LoVo (cell line): ENCODE measurements around the gene UBALD2.
"Not testable (repeated sequence)": the region's sequence is repeated elsewhere in the genome, so short reads cannot be mapped to it uniquely, and the experiment has no call there.

Experiments used
- DNase-seq: peaks from one replicate; pipeline ENCODE4 v3.0.0-alpha.2; 2016; ENCODE audit warnings: low spot score

Gene UBALD2

GRCh38 chr17:76246080-76247066, 18.8 kb upstream of the UBALD2 start:
- DNase-seq = no peak

DNA sequence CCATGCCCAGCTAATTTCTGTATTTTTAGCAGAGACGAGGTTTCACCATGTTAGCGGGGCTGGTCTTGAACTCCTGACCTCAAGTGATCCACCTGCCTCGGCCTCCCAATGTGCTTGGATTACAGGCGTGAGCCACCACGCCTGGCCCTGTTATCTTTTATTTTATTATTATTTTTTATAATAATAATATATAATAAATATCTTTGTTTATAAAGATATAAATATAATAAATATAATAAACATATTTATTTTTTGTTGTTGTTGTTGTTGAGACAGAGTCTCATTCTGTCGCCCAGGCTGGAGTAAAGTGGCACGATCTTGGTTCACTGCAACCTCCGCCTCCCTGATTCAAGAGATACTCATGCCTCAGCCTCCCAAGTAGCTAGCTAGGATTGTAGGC, 17.8 kb upstream of the UBALD2 start:
- DNase-seq = no peak

GRCh38 chr17:76248013-76248782, 16.9 kb upstream of the UBALD2 start:
- DNase-seq = no peak

- DNase-seq = no peak
These were observed 15.0 kb upstream of the UBALD2 start for GRCh38 chr17:76250141-76250540.

DNA sequence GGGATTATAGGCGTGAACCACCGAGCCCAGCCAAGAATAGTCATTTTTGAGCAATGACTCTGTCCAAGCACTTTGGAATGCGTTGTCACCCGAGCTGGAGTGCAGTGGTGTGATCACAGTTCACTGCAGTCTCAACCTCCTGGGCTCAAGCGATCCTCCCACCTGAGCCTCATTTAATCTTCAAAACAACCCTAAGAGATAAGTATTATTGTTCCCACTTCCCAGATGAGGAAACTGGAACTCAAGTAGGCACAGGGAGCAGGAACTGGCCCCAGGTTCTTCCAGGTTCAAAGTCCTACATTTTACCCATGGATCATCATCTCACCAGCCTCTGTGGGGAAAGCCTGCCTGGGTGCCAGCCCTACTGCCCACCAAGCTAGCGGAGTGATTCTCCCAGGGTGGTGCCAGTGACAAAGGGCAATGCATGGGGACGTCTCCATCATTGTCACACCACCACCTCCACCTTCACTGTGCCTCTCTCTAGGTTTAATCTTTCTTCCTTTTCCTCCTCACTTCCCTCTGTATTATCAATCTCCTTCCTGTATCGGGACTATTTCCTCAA, 13.6 kb upstream of the UBALD2 start:
- no peak for DNase-seq

DNA sequence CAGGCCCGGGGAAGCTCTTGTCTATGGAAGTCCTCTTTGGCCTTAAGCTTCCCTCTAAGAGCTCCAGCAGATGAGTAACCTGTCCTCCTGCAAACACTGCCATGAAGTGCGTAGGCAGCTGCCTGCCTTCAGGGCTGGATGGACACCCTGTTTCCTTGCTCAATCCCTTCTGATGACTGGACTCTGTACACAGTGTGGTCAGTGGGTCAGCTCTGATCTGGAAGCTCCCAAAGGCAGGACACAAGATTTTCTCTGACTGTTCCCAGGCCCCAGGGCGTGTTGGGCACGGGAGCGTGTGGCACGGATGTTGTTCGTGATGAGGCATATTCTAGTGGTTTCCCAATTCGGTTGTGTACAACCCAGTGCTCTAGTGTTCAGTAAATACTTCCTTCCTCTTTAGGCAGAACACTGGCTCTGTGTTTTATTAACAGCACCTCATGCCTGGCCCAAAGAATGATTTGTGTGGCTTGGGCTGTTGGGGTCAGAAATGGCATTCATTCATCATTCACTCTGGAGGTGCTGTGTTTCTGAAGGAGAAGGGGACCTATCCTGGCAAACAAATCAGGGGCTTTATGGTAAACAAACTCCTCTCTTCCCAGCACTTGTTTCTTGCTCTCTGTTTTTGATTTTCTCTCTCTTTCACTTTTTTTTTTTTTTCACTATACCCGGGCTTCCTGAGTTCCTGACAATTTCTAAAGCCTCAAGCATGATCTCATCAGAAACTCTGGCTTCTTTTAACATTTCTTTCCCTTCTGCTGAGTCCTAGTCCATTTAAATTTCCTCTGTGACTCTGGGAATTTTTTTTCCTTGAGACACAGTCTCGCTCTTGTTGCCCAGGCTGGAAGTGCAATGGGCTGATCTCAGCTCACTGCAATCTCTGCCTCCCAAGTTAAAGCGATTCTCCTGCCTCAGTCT, 12.9 kb upstream of the UBALD2 start:
- DNase-seq = no peak

- not testable (repeated sequence) for DNase-seq
These were observed 12.0 kb upstream of the UBALD2 start for GRCh38 chr17:76252967-76253766.

DNA sequence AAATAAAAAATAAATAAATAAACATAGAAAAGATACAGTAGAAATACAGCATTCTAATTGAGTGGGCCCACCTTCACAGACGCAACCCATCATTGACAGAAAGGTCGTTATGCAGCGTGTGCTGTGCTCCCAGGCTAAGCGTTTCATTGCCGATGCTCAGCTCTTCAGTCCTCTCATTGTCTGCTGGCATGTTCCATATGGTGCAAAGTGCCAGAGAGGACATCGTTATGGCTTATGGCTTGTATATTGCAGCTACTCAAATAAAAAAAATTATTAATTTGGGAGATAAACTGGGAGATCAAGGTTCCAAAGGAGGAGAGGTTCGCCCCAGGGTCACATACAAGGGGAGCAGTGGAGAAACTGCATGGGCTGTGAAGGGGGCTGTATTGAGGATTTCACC, 11.3 kb upstream of the UBALD2 start:
- DNase-seq = no peak

- no peak for DNase-seq
These were observed 10.9 kb upstream of the UBALD2 start for GRCh38 chr17:76254275-76254674.

DNA sequence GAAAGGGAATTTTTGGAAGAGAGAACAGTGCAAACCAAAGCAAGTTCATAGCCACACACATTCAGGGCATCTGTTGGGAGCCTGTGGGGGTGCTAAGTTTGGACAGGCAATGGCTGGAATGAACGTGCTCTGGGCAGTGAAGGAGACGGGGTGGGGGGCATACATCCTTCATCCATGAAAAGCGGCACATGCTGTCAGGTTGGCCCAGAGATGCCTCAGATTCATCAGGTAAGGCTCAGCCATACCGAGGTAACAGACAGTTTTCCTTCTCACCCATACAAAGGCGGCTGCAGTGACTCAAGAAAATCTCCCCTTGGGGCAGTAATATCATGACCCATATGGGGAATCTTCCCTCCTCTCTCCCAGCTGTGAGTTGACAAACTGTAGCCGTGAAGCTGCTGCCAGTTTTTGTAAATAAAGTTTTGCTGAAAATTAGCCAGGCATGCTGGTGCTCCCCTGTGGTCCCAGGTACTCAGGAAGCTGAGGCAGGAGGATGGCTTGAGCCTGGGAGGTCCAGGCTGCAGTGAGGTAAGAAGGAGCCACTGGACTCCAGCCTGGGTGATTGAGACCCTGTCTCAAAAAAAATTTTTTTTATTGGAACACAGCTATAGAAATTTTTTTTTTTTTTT, 9.2 kb upstream of the UBALD2 start:
- no peak for DNase-seq

- DNase-seq = not testable (repeated sequence)
These were observed 8.6 kb upstream of the UBALD2 start for GRCh38 chr17:76256430-76257050.

GRCh38 chr17:76260220-76260619, 4.9 kb upstream of the UBALD2 start:
- DNase-seq = no peak

- DNase-seq = no peak
These were observed 4.5 kb upstream of the UBALD2 start for GRCh38 chr17:76260669-76261068.

DNA sequence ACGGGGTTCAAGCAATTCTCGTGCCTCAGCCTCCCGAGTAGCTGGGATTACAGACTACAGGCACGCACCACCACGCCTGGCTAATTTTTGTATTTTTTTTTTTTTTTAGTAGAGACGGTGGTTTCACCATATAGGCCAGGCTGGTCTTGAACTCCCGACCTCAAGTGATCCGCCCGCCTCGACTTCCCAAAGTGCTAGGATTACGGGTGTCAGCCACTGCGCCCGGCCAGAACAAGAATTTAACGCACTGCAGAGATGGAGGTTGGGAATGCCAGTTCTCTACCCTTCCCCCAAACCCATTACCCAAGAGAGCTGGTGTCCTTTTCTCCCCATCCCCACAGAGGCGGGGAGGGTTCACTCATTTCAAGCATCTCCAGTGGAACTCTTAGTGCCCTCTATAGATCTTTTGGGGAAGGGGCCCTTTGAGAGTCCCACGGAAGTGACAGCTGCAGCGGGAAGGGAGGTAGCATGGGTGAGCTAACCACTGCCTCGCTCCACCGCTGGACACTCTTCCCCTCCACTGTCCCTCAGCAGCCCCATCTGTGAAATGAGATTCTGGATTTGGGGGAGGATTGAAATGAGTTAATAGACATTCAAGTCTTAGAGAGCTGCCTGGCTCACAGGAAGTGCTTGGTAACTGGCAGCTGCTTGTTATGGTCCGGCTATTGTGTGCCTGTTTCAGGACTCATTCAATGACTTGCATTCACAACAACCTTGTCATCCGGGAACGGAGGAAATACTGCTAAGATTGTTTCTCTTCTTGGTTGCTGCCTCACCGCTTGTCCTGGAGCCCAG, 3.5 kb upstream of the UBALD2 start:
- no peak for DNase-seq

DNA sequence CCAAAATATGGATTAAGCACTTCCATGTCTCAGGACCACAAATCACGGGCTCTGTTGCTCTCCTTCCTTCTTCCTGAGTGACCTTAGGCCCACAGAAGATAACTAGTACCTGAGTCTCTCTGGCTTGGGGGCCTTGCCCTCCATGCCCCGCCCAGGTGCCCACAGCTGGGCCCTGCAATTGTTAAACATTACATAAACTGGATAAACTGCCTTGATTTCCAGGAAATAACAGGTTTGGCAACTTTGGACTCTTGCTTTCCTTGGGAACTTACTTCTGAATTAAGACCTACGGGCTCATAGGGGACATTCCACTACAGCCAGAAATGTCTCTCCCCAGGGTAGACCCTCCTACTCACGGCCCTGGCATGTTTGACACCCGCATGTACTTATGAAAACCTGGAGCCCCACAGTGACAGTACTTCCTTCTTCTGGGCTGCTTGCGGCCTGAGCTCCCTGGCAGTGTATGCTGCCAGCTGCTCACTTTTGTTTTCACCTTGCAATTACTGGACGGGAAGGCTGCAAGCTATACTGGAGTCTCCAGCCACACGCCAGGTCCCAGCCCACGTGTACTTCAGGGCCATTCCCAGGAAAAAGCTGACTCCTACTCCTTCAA, 2.3 kb upstream of the UBALD2 start:
- peak; percentile 79 for DNase-seq

- DNase-seq = no peak
These were observed 1.3 kb upstream of the UBALD2 start for GRCh38 chr17:76263896-76264295.

- no peak for DNase-seq
These were observed 758 bp upstream of the UBALD2 start for GRCh38 chr17:76264425-76264754.

DNA sequence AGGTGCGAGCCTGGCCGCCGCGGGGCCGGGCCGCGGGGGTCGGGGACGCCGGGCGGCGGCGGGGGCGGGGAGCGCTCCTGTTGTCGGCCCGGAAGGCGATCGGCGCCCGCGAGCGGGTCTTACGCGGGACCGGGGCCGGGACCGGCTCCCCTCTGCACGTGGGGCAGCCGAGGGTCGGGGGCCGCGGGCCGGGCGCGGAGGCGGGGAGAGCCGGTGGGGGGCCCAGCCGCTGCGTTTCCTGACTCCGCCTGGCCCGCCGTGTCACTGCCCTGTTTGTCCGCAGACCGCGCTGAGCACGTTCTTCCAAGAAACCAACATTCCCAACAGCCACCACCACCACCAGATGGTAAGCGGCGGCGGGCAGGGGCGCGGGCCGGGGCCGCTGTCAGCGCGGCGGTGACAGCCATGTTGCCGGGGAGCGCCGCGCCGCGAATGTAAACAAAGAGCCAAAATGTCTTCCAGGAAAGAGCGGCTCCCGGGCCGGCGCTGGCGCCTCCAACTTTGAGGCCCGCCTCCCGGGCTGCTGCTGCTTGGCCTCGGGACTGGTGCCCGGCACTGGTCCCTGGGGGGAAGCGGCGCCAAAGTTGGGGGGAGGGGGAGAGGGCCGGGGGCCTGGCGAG, 586 bp downstream of the UBALD2 start:
- DNase-seq = peak; percentile 53
